Measurements from ENCODE around the gene MAP7D2. TPM values are rescaled to one million over a fixed set of nuclear protein-coding genes. Genes with fewer than 3 reads are reported as not detected.

Gene MAP7D2
- total RNA-seq, 3 donors from 2014 or later, result 0.48 to 2.2 (median 1.3) TPM

- no peak overlapping the region for H3K27ac ChIP-seq
- intact Hi-C loops (cut with DNase I; ENCODE audit: low total_unique reads), result no loop called here
- DNase-seq (ENCODE audit: low spot score in 2 of 2), result no peak
- TF ChIP-seq POLR2AphosphoS5 (IDR thresholded peaks at IDR 0.05) (no peak), POLR2A (IDR thresholded peaks at IDR 0.05) (no peak)
- TF ChIP-seq, protein P1, sequence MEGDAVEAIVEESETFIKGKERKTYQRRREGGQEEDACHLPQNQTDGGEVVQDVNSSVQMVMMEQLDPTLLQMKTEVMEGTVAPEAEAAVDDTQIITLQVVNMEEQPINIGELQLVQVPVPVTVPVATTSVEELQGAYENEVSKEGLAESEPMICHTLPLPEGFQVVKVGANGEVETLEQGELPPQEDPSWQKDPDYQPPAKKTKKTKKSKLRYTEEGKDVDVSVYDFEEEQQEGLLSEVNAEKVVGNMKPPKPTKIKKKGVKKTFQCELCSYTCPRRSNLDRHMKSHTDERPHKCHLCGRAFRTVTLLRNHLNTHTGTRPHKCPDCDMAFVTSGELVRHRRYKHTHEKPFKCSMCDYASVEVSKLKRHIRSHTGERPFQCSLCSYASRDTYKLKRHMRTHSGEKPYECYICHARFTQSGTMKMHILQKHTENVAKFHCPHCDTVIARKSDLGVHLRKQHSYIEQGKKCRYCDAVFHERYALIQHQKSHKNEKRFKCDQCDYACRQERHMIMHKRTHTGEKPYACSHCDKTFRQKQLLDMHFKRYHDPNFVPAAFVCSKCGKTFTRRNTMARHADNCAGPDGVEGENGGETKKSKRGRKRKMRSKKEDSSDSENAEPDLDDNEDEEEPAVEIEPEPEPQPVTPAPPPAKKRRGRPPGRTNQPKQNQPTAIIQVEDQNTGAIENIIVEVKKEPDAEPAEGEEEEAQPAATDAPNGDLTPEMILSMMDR (IDR thresholded peaks at IDR 0.05), result no peak
- peaks cover 0 to 14% of the 10 kb centered on the region in 2 donors for H3K27me3 ChIP-seq
- H3K9me3 ChIP-seq, result no peaks in the 10 kb centered on the region
- H3K4me3 ChIP-seq, result no peak overlapping the region
- no peaks in the 10 kb centered on the region for H3K4me1 ChIP-seq
- H3K36me3 ChIP-seq, result no peaks in the 10 kb centered on the region
Observed at GRCh38 chrX:20046223-20046622, 70.5 kb downstream of the MAP7D2 start.

DNA sequence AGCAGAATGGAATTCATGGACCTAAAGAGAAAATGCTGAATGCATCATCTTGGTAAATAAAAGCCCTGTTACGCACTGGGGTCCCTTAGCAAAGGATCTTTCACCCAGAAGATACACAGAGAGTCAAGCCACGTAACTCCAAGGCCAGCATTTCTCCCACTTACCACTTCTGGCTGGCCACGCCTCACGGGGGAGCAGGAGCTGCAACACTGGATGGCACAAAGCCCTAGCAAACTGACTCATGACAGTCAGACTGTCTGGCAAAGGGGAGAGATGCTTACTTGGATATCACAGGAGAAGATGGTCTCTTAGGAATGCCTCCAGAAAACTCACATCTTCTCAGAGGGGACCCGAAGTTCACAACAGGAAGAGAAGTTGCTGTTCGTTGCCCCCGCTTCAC, 74.5 kb downstream of the MAP7D2 start:
- no peak for TF ChIP-seq POLR2A (IDR thresholded peaks at IDR 0.05)
- TF ChIP-seq, protein P1 (IDR thresholded peaks at IDR 0.05), result no peak
- no peak for TF ChIP-seq POLR2AphosphoS5 (IDR thresholded peaks at IDR 0.05)
- no peak overlapping the region for H3K27ac ChIP-seq
- H3K4me3 ChIP-seq, result no peak overlapping the region
- H3K27me3 ChIP-seq, result peaks cover 0 to 19% of the 10 kb centered on the region in 2 donors
- no peaks in the 10 kb centered on the region for H3K4me1 ChIP-seq
- intact Hi-C loops (cut with DNase I; ENCODE audit: low total_unique reads), result no loop called here
- no peaks in the 10 kb centered on the region for H3K9me3 ChIP-seq
- H3K36me3 ChIP-seq, result no peaks in the 10 kb centered on the region
- DNase-seq (ENCODE audit: low spot score in 2 of 2), result no peak

DNA sequence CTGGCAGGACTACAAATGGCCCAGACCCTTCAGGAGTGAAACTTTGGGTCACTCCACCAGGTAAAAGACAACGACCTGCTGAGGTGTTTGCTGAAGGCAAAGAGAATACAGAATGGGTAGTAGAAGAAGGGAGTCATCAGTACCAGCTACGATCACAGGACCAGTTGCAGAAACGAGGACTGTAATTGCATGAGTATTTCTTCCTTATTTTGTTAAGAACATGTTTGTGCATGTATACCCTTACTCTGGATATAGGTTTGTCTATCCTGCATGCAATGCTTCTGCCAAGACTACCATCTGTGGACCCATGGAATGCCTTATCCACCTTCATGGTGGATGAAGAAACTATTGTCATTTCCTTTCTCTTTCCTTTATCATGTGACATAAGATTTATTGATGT, 77.7 kb downstream of the MAP7D2 start:
- no peaks in the 10 kb centered on the region for H3K36me3 ChIP-seq
- peaks cover 0 to 19% of the 10 kb centered on the region in 2 donors for H3K27me3 ChIP-seq
- DNase-seq (ENCODE audit: low spot score in 2 of 2), result no peak
- no peaks in the 10 kb centered on the region for H3K4me1 ChIP-seq
- H3K4me3 ChIP-seq, result no peak overlapping the region
- TF ChIP-seq POLR2AphosphoS5 (IDR thresholded peaks at IDR 0.05), result no peak
- no peak for TF ChIP-seq POLR2A (IDR thresholded peaks at IDR 0.05)
- TF ChIP-seq, protein P1 (IDR thresholded peaks at IDR 0.05), result no peak
- H3K9me3 ChIP-seq, result no peaks in the 10 kb centered on the region
- intact Hi-C loops (cut with DNase I; ENCODE audit: low total_unique reads), result loop anchor here (5.0 kb wide), 1 partner anchor 307 kb away; no protein-coding TSS in a partner anchor
- no peak overlapping the region for H3K27ac ChIP-seq

GRCh38 chrX:20037186-20037585, 79.5 kb downstream of the MAP7D2 start:
- DNase-seq (ENCODE audit: low spot score in 2 of 2), result no peak
- Histone ChIP-seq H3K4me3 (no peak overlapping the region), H3K27me3 (peaks cover 0 to 14% of the 10 kb centered on the region in 2 donors), H3K36me3 (no peaks in the 10 kb centered on the region), H3K27ac (no peak overlapping the region), H3K9me3 (no peaks in the 10 kb centered on the region), H3K4me1 (no peaks in the 10 kb centered on the region)
- intact Hi-C loops (cut with DNase I; ENCODE audit: low total_unique reads), result loop anchor here (5.0 kb wide), 1 partner anchor 305 kb away; no protein-coding TSS in a partner anchor
- TF ChIP-seq, protein P1 (IDR thresholded peaks at IDR 0.05), result no peak
- TF ChIP-seq POLR2AphosphoS5 (IDR thresholded peaks at IDR 0.05), result no peak
- TF ChIP-seq POLR2A (IDR thresholded peaks at IDR 0.05), result no peak

DNA sequence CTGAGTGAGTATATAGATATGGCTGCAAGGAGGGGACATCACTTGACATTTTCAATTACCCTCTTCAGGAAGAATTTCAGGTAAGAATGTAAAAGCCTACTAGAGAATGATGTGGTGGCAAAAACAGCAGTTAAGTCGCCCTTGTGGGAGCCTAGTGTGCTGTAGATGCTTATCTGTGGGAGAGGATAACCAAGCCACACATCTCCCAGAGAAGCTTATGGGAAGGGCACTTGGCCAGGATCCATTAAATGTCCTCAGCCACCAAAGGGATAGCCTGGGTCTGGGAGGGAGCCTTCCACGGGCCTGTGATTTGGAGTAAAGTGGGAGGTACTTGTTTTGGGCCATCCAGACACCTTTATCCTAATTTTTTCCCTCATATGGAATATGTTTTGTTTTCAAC, 84.5 kb downstream of the MAP7D2 start:
- Histone ChIP-seq H3K36me3 (no peaks in the 10 kb centered on the region), H3K27me3 (peaks cover 0 to 11% of the 10 kb centered on the region in 2 donors), H3K27ac (no peak overlapping the region), H3K9me3 (no peaks in the 10 kb centered on the region), H3K4me3 (no peak overlapping the region), H3K4me1 (no peaks in the 10 kb centered on the region)
- intact Hi-C loops (cut with DNase I; ENCODE audit: low total_unique reads), result no loop called here
- no peak for TF ChIP-seq POLR2AphosphoS5 (IDR thresholded peaks at IDR 0.05)
- no peak for TF ChIP-seq POLR2A (IDR thresholded peaks at IDR 0.05)
- TF ChIP-seq, protein P1 (IDR thresholded peaks at IDR 0.05), result no peak
- DNase-seq (ENCODE audit: low spot score in 2 of 2), result no peak

Data from breast epithelium (tissue), 4 donors.